Left lung (tissue), 10 donors: Measurements from ENCODE around the gene CATSPERZ. TPM values are rescaled to one million over a fixed set of nuclear protein-coding genes. Genes with fewer than 3 reads are reported as not detected.
A peak's percentile ranks its signal among the peaks of the same experiment; 100 is the strongest.

ENCODE experiments used
- ATAC-seq: fragments of 200-7000 bp; cut with Tn5 transposase; one replicate; pipeline ENCODE4 v1.9.1; 2020; ENCODE audit warnings: moderate library complexity
- DNase-seq, 4 donors: peaks; one replicate each; pipeline ENCODE4 v3.0.0-alpha.2; 2013 to 2020
- H3K27ac ChIP-seq, 2 donors: fragments of 200-600 bp; sonication (generic) in 1 of 2; one replicate each; pipeline versions ENCODE4 v1.5.0 to v1.8.0; 2020 to 2021
- H3K27me3 ChIP-seq, 2 donors: fragments of 200-600 bp; sonication (generic) in 1 of 2; one replicate each; pipeline versions ENCODE4 v1.5.0 to v1.8.0; 2020 to 2021
- H3K36me3 ChIP-seq, 2 donors: fragments of 200-600 bp; sonication (generic) in 1 of 2; one replicate each; pipeline versions ENCODE4 v1.5.0 to v1.8.0; 2020 to 2021
- H3K4me1 ChIP-seq, 2 donors: fragments of 200-600 bp; one replicate each; pipeline ENCODE4 v1.8.0; 2021
- H3K4me3 ChIP-seq, 2 donors: fragments of 200-600 bp; sonication (generic) in 1 of 2; one replicate each; pipeline versions ENCODE4 v1.5.0 to v1.8.0; 2020 to 2021; ENCODE audit warnings: mild to moderate bottlenecking in 1 of 2
- H3K9me3 ChIP-seq, 2 donors: fragments of 200-600 bp; sonication (generic) in 1 of 2; one replicate each; pipeline versions ENCODE4 v1.5.0 to v1.8.0; 2020 to 2021
- CTCF ChIP-seq, 2 donors: fragments of 200-600 bp; sonication (generic) in 1 of 2; IDR thresholded peaks; one replicate each; pipeline versions ENCODE4 v1.5.0 to v1.8.0; 2021; ENCODE audit warnings: antibody characterized with exemption in 2 of 2
- intact Hi-C, 2 donors: fragments of 100-400 bp; cut with DNase I; formaldehyde crosslinking; loops; one replicate each; pipeline versions ENCODE4 v1.11.2 to v1.14.2; 2022
- polyA plus RNA-seq, 6 donors: library from polyadenylated mRNA; unstranded; fragments of 120-200 nt; gene quantifications; one replicate each; pipeline ENCODE4 v1.2.1, GENCODE V29; 2013; ENCODE audit not compliant: insufficient read length in 6 of 6
- total RNA-seq, 2 donors: library from RNA; stranded (reverse); fragmentation: NEBNext Ultra II Directional; extraction: Animal tissue kit (Norgen Biotek cat#: 25700); gene quantifications; one replicate each; pipeline ENCODE4 v1.2.1, GENCODE V29; 2021
- donor health status: DM: no; HTN: yes; CAD: no.
- donor health status: DM: no; HTN: no; CAD: no.

CATSPERZ gene
- total and polyA plus RNA-seq, 8 donors = not detected

DNA sequence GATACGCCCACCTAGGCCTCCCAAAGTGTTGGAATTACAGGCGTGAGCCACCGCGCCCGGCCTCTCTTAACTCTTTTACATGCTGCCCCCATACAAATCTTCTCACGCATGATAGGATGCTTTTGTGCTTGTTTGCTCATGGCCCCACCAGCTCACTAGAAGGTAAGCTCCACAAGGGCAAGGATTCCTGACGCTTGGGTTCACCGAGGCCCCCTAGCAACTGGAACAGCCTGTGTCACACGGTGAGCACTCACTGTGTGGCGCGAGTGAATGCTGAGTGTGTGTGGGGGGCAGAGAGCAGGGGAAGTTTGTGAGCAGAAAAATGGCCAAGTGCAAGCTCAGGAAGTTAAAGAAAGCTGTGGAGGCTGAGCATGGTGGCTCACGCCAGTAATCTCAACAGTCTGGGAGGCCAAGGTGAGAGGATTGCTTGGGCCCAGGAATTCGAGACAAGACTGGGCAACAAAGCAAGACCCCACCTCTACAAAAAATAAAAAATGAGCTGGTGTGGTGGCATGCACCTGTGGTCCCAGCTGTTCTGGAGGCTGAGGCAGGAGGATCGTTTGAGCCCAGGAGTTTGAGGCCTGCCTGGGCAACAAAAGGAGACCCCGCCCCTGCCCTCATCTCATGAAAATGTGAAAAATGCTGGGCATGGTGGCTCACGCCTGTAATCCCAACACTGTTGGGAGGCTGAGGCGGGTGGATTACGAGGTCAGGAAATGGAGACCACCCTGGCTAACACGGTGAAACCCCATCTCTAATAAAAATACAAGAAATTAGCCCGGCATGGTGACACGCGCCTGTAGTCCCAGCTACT is 18.0 kb upstream of the CATSPERZ start:
- no peaks in the 10 kb centered on the region for H3K27me3 ChIP-seq
- no peak for TF ChIP-seq CTCF (IDR thresholded peaks at IDR 0.05)

DNA sequence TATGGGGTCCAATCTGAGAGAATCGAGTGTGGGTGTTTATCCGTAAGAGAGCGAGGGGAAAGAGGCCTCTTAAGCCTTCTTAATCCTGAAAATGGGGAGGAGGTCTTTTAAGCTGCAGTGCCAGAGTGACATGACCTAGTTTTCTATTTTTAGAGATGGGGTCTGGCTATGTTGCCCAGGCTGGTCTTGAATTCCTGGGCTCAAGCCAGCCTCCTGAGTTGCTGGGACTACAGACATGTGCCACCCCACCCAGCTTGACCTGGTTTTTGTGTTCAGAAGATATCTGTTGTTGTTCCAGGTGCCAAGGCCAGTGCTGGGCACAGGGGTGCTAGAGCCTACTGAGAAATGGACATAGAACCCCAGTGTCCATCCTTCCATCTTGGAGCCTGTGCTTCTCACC is 17.1 kb upstream of the CATSPERZ start:
- no peak for TF ChIP-seq CTCF (IDR thresholded peaks at IDR 0.05)
- no peaks in the 10 kb centered on the region for H3K9me3 ChIP-seq
- H3K4me3 ChIP-seq = peak overlapping the region in 1 of 2 donors; percentile 95
- no peaks in the 10 kb centered on the region for H3K27me3 ChIP-seq
- ATAC-seq (no peak), DNase-seq (no peak)
- peaks cover 18 to 29% of the 10 kb centered on the region in 2 donors for H3K4me1 ChIP-seq
- intact Hi-C loops = no loop called here
- H3K36me3 ChIP-seq = peaks cover 0 to 28% of the 10 kb centered on the region in 2 donors
- H3K27ac ChIP-seq = no peak overlapping the region

More for the DNA sequence above, 18.0 kb upstream of the CATSPERZ start:
- Histone ChIP-seq H3K9me3 (no peaks in the 10 kb centered on the region), H3K27ac (no peak overlapping the region), H3K36me3 (peaks cover 0 to 34% of the 10 kb centered on the region in 2 donors), H3K4me3 (no peak overlapping the region), H3K4me1 (peaks cover 18 to 29% of the 10 kb centered on the region in 2 donors)
- DNase-seq = no peak
- no peak for ATAC-seq
- intact Hi-C loops = no loop called here

DNA sequence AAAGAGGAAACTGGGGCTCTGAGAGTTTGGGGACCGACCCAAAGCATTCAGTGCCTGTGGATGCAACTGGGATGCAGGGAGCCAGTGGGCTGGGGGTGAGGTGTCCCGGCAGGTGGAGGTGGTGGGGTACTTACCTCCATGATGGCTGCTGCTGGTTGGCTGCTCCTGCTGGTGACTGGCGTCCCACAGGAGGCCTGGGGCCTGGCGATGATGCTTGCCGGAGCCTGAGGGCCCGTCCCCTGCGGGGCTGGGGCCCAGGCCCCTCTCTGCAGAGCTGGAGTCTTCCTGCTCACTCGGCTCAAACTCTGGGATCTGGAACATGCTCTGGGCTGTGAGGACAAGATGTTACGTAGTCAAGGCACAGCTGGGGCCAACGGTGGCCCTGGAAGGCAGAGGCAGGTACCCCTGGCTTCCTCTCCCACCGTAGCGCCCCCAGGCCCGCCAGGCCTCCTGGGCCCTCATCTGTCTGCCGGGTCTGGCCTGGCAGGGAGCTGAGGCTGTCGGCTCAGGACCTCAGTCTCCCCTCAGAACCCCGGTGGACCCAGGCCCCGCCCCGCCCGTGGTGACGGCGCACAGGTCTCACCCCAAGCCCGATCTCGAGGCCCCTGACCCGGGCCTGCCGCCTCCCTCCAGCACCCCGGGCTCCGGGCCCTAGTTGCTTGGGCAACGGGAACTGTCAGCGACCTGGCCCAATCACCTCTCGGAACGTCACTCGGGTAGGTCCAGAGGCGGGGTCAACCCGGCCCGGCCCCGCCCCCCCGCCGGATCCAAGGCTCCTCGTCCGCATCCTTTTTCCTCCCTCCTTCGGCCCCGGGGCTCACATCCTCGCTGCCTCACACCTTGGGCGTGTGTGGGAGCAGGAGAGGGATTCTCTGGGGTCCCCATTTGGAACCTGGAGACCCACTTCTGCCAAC is 15.9 kb upstream of the CATSPERZ start, which contains the start of gene BAD:
Gene BAD (minus strand): TSS at position 618 of the 914 bp plus-strand sequence. CDS start 297 bp downstream, at position 321.
- DNase-seq (peak; percentile 90 to 97 (median 95)), ATAC-seq (peak; percentile 94)
- Histone ChIP-seq H3K36me3 (peaks cover 0 to 21% of the 10 kb centered on the region in 2 donors), H3K9me3 (no peaks in the 10 kb centered on the region), H3K4me1 (peaks cover 18 to 29% of the 10 kb centered on the region in 2 donors), H3K27me3 (no peaks in the 10 kb centered on the region), H3K27ac (peak within 1 kb of the TSS; percentile 91 to 99), H3K4me3 (peak within 1 kb of the TSS; percentile 78 to 95)
- intact Hi-C loops = no loop called here
- no peak for TF ChIP-seq CTCF (IDR thresholded peaks at IDR 0.05)

DNA sequence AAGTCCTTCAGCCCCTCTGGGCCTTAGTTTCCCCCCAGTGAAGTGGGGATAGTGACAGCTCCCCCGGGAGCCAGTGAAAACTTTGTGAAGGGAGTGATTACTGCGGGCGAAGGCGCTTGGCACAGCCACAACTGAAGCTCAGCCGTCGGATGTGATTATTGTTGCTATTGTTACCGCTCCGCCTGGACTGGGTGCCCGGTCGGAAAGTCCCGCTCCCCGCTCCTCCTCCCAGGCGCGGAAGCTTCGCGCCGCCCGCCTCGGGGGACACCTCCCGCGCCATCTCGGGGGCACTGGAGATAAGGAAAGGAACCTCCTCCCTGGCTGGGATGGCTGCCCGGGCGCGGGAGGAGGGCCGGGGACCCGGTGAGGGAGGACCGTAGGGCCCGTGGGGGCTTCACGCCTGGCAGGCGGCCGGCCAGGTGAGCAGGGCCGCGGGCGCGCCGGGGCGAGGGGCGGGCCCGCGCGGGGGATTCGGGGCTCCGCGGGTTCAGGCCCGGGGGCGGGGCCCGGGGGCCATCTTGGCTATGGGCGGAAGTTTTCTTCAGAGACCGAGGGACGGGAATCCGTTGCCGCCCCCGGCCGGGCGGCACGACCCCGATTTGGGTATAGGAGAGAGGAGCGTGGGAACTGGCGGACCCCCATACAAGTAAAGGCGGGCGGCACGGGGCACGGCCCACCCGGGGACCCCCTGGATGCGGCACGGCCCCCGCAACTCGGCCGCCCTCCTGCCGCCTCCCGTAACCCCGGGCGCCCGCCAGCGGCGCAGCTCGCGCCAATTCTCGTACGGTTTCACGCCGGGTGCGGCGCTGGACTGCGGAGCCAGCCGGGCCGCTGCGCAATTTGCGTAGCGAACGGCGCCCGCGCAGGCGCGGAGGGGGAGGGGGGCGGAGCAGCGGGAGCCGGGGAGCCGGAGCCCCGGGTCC is 14.9 kb upstream of the CATSPERZ start, which contains the start of gene GPR137:
Gene GPR137 (plus strand): TSS at position 887 of the 923 bp plus-strand sequence. CDS start 677 bp downstream, outside the sequence.
- DNase-seq (peak; percentile 88 to 97 (median 92)), ATAC-seq (peak; percentile 79)
- peaks cover 18 to 29% of the 10 kb centered on the region in 2 donors for H3K4me1 ChIP-seq
- no peaks in the 10 kb centered on the region for H3K9me3 ChIP-seq
- intact Hi-C loops = no loop called here
- peak within 1 kb of the TSS; percentile 78 to 95 for H3K4me3 ChIP-seq
- peaks cover 0 to 21% of the 10 kb centered on the region in 2 donors for H3K36me3 ChIP-seq
- peak within 1 kb of the TSS; percentile 91 to 99 for H3K27ac ChIP-seq
- TF ChIP-seq CTCF (IDR thresholded peaks at IDR 0.05) = no peak
- H3K27me3 ChIP-seq = peaks cover 2 to 4% of the 10 kb centered on the region in 2 donors
